Duodenal mucosa (tissue), 2 donors: ENCODE data around the gene NPHP4.

Experiments
- H3K27ac ChIP-seq: one replicate; pipeline ENCODE4 v1.7.0; 2013; ENCODE audit warnings: low read depth, low read length
- H3K27me3 ChIP-seq, 2 donors: one replicate each; pipeline ENCODE4 v1.7.0; 2013; ENCODE audit warnings: low read length in 2 of 2, control low read depth in 1 of 2; ENCODE audit not compliant: insufficient read depth in 2 of 2, control insufficient read depth in 1 of 2
- H3K36me3 ChIP-seq, 2 donors: one replicate each; pipeline ENCODE4 v1.7.0; 2013; ENCODE audit warnings: low read length in 2 of 2, control low read depth in 1 of 2; ENCODE audit not compliant: insufficient read depth in 2 of 2, control insufficient read depth in 1 of 2
- H3K4me1 ChIP-seq, 2 donors: one replicate each; pipeline ENCODE4 v1.7.0; 2013; ENCODE audit warnings: low read length in 2 of 2, control low read depth in 1 of 2; ENCODE audit not compliant: insufficient read depth in 2 of 2, control insufficient read depth in 1 of 2
- H3K4me3 ChIP-seq, 2 donors: one replicate each; pipeline ENCODE4 v1.7.0; 2013; ENCODE audit warnings: low read length in 2 of 2, low read depth in 1 of 2
- H3K9ac ChIP-seq, 2 donors: one replicate each; pipeline ENCODE4 v1.7.0; 2013; ENCODE audit warnings: low read length in 2 of 2, low read depth in 1 of 2
- H3K9me3 ChIP-seq, 2 donors: one replicate each; pipeline ENCODE4 v1.7.0; 2013; ENCODE audit warnings: low read length in 2 of 2, control low read depth in 1 of 2; ENCODE audit not compliant: control insufficient read depth in 1 of 2

The NPHP4 gene

GRCh38 chr1:5886541-5887348 lies 105.5 kb downstream of the NPHP4 start:
- Histone ChIP-seq H3K36me3 (no peaks in the 10 kb centered on the region), H3K9ac (no peak overlapping the region)

DNA sequence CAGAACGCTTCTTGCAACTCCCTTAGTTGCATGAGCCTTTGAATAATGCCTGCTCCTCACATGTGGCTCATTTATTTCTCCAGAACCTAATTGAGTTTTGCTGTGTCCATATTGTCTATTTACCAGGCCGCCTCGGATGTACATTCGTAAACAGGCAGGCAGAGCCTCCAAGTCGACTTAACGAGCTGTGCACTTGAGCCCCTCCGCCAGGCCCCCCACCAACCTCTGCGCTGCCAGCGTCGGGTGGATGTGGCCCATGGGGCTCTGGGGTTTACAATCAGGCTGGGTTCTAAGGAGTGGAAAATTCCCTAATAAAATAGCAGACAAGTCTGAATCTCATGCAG lies 106.1 kb downstream of the NPHP4 start:
- Histone ChIP-seq H3K9ac (no peak overlapping the region), H3K36me3 (no peaks in the 10 kb centered on the region), H3K4me3 (no peak overlapping the region), H3K4me1 (no peaks in the 10 kb centered on the region), H3K27me3 (no peaks in the 10 kb centered on the region), H3K9me3 (no peaks in the 10 kb centered on the region), H3K27ac (no peak overlapping the region)

More at GRCh38 chr1:5886541-5887348, 105.5 kb downstream of the NPHP4 start:
- H3K4me3 ChIP-seq, result no peak overlapping the region
- H3K27me3 ChIP-seq, result no peaks in the 10 kb centered on the region
- H3K4me1 ChIP-seq, result no peaks in the 10 kb centered on the region
- no peaks in the 10 kb centered on the region for H3K9me3 ChIP-seq
- H3K27ac ChIP-seq, result no peak overlapping the region

DNA sequence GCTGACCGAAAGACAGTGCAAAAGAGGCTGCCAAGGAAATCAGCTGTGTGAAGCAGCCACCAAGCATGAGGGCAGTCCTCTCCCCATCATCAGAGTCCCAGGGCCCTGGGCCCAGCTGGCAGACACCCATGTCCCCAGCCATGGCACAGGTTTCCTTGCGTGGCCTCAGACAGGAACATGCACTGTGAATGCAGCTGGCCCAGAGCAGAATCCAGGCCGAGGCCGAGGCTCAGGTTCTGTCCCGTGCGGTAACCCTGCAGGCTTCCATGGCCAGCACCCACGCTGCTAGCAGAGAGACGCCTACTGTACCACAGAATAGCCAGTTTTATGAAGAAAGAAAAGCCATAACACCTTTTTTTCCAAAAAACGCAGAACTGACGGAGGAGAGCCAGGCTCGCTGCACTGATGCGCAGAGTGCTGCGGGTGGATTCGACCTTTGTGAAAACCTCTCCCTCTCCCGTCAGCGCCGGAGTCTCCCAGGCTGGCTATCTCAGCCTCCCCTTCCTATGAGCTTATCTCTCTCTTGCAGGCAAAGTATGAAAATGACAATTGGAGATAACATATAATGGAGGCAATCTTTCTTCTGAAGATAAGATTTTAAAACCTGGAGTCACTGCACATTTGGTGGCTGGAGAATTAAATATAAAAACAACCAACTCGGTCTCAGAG lies 106.6 kb downstream of the NPHP4 start:
- H3K36me3 ChIP-seq, result no peaks in the 10 kb centered on the region
- H3K4me3 ChIP-seq, result no peak overlapping the region
- H3K9ac ChIP-seq, result no peak overlapping the region
- H3K27ac ChIP-seq, result no peak overlapping the region
- no peaks in the 10 kb centered on the region for H3K4me1 ChIP-seq
- no peaks in the 10 kb centered on the region for H3K9me3 ChIP-seq
- H3K27me3 ChIP-seq, result no peaks in the 10 kb centered on the region

- H3K4me1 ChIP-seq, result no peaks in the 10 kb centered on the region
- H3K4me3 ChIP-seq, result no peak overlapping the region
- H3K9ac ChIP-seq, result no peak overlapping the region
- peaks cover 6 to 10% of the 10 kb centered on the region in 2 donors for H3K36me3 ChIP-seq
- no peak overlapping the region for H3K27ac ChIP-seq
- H3K27me3 ChIP-seq, result no peaks in the 10 kb centered on the region
- H3K9me3 ChIP-seq, result peaks cover 0 to 6% of the 10 kb centered on the region in 2 donors
Observed at GRCh38 chr1:5884110-5884509, 108.1 kb downstream of the NPHP4 start.

DNA sequence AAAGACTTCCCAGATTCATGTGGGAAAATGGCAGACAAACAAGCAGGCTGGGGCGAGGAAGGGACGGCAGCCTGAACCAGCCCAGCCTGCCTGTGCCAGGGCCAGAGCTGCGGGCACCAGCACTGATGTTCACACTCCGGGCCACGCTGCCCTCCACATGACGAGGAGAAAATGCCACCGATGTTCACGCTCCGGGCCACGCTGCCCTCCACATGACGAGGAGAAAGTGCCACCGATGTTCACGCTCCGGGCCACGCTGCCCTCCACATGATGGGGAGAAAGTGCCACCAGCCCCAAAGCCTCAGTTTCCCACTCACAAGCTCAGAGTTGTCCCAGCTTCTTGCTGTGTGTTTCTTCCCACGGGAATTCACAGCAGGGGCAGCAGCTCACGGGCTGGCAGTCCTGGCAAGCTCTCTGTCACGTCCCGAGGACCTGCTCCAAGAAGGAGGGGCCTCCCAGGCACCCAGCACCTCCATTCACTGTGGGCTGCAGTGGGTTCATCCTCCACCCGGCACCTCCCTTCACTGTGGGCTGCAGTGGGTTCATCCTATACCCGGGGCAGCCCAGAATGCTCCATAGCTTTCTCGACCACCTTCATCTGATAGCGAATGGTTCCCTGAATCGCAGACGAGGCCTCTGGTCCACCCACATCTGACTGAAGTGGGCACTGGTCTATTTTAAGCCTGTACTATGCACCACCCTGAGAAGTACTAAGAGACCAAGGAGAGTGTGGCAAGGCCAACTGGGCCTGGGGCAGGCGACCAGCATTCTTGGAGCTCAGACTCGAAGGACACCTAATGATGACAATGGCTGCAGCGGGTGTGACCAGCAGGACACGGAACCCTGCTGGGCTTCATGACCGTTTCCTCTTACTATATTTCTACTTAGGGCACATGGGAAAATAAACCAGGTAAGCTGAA lies 108.8 kb downstream of the NPHP4 start:
- no peaks in the 10 kb centered on the region for H3K27me3 ChIP-seq
- no peak overlapping the region for H3K4me3 ChIP-seq
- no peak overlapping the region for H3K27ac ChIP-seq
- H3K9me3 ChIP-seq, result peaks cover 0 to 6% of the 10 kb centered on the region in 2 donors
- H3K4me1 ChIP-seq, result no peaks in the 10 kb centered on the region
- no peak overlapping the region for H3K9ac ChIP-seq
- peaks cover 6 to 15% of the 10 kb centered on the region in 2 donors for H3K36me3 ChIP-seq

DNA sequence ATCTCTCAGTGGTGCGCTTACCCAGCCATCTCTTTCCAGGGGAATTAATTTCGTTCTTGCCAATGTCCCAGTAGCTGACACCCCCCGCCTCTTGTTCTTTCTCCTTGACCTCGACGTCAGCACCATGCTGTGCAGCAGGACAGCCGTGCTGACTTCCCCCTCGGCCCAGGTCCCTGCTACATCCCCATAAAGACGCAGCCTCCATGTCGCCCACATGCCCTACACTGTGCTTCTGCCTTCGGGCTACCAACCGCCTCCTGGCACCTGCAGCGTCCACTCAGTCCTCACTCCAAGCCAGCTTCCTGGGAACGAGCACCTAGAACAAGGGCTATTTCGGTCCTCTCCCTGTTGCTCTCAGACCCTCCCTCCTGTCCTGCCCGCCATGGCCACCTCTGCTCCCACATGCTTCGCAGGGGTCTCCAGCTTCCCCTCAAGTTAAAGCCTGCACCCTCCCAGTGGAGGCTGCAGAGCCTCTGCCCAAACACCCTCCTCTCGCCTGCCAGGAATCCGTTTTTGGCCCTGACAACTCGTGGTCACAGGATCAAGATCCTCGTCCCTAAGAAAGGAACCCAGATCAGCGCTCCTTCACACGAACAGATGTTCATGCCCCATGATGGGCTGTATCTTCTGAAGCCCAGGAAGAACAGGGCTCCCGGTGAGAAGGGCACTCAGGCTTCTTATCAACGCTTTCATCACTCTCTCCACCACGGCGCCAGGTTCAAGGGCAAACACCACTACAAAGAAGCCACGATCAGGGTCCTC lies 109.7 kb downstream of the NPHP4 start:
- Histone ChIP-seq H3K27me3 (no peaks in the 10 kb centered on the region), H3K4me1 (no peaks in the 10 kb centered on the region), H3K27ac (no peak overlapping the region), H3K9me3 (peaks cover 0 to 6% of the 10 kb centered on the region in 2 donors), H3K36me3 (peaks cover 6 to 15% of the 10 kb centered on the region in 2 donors), H3K9ac (no peak overlapping the region), H3K4me3 (no peak overlapping the region)

DNA sequence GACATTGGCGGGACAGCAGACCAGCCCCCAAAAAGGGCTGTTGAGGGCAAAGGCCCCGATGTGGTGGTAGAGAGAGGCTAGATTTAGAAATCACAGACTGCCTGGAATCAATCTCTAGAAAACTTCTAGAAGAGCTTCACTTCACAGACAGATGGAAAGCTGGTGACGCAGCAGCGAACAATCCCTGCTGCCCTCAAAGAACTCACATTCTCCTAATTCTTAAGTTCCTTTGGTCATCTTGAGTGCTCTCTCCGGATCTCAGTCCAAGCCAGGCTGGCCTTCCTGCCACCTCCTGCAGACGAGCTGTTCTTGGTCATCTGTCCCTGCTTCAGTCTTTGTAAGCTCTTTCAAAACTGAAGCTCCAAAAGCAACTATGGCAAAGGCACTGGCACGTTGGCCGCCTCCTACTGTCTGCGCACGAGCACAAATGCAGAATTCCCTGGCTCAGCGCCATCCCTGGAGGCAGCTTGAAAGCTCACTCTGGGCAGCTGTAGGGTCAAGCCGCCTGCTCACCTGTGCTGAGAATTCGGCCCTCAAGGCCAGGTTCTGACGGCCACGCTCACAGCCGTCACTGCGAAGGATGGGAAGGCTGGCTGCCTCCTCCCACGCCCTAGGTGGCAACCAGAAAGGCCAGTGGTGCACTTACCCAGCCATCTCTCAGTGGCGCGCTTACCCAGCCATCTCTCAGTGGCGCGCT lies 110.6 kb downstream of the NPHP4 start:
- H3K27me3 ChIP-seq, result no peaks in the 10 kb centered on the region
- no peak overlapping the region for H3K27ac ChIP-seq
- H3K9me3 ChIP-seq, result peaks cover 0 to 6% of the 10 kb centered on the region in 2 donors
- peaks cover 6 to 16% of the 10 kb centered on the region in 2 donors for H3K36me3 ChIP-seq
- H3K4me1 ChIP-seq, result no peaks in the 10 kb centered on the region
- no peak overlapping the region for H3K9ac ChIP-seq
- no peak overlapping the region for H3K4me3 ChIP-seq

DNA sequence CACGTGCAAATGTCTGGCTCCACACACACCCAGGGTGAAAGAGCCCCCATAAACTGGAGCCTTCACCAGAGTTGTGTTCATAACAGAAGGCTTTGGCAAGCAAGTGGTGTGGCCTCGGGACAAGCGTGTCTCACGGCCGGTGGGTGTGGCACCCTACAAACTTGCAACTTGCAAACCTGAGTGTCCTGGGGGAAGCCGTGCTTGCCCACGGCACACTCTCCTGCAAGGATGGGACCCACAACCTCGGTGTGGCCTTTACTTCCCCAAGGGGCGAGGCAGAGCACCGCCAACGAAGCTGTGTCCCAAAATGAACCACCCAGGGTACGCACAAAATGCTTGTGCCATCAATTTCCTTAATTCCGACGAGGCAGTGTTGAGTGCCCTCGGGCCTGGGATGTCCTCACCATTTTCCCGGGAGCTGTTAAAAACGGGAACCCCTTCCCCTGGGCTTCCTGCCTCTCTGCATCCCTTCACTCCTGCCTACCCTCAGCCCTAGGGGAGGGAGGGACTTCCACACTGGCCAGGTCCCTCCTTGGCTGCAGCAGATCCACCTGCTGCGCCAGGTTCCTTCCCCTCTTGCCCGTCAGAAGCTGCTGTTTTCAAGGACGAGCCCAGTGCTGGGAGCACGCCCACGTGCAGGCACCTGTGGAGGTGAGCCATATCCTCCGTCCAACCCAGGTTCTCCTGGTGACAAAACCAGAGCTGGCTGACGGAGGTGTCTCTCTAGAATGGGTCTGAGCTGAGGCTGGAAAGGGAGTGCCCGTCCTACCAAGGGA lies 111.4 kb downstream of the NPHP4 start:
- no peaks in the 10 kb centered on the region for H3K27me3 ChIP-seq
- no peak overlapping the region for H3K27ac ChIP-seq
- H3K9ac ChIP-seq, result no peak overlapping the region
- H3K36me3 ChIP-seq, result peaks cover 6 to 18% of the 10 kb centered on the region in 2 donors
- H3K9me3 ChIP-seq, result peaks cover 0 to 6% of the 10 kb centered on the region in 2 donors
- no peaks in the 10 kb centered on the region for H3K4me1 ChIP-seq
- no peak overlapping the region for H3K4me3 ChIP-seq

DNA sequence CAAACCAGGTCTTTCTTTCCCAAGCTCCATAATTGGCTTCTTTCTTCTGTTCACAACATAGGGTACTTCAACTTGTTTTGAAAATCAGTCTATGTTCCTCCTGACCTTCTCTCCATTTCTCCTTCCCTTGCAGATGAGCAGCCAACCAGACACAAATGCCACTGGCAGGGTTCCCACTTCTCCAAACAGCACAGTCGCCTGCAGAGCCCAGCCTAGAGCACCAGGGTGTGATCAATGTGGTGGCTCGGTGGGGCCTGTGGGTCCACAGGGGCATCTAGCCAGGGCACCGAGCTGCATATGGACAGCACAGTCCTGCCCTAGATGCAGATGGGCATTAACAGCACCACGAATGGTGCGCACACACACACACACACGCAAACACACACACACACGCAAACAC lies 112.8 kb downstream of the NPHP4 start:
- H3K27me3 ChIP-seq, result no peaks in the 10 kb centered on the region
- no peak overlapping the region for H3K4me3 ChIP-seq
- no peaks in the 10 kb centered on the region for H3K4me1 ChIP-seq
- H3K36me3 ChIP-seq, result peaks cover 6 to 25% of the 10 kb centered on the region in 2 donors
- no peak overlapping the region for H3K9ac ChIP-seq
- H3K9me3 ChIP-seq, result peaks cover 0 to 6% of the 10 kb centered on the region in 2 donors
- H3K27ac ChIP-seq, result no peak overlapping the region
